Stimulated activated CD8-positive, alpha-beta memory T cell treated with anti-CD3 and anti-CD28 coated beads, Interleukin-12 subunit alpha, Interleukin-12 subunit beta, amount 100 ng/mL, for 4 hours (primary cell): Measurements from ENCODE around the gene C4orf54.

Experiments used
- DNase-seq: peaks from one replicate; pipeline ENCODE4 v3.0.0-alpha.2; 2020; ENCODE audit warnings: low read depth

The C4orf54 gene

GRCh38 chr4:99657798-99658197, at the start of gene C4orf54:
Gene C4orf54 (minus strand): TSS chr4:99657828. CDS start chr4:99654648, 3,180 bp downstream.
- DNase-seq = no peak

GRCh38 chr4:99705891-99706290, 48.3 kb upstream of the C4orf54 start:
- no peak for DNase-seq

- DNase-seq = no peak
Observed at GRCh38 chr4:99696801-99697200, 39.2 kb upstream of the C4orf54 start.

- DNase-seq = no peak
Observed at GRCh38 chr4:99693140-99693539, 35.5 kb upstream of the C4orf54 start.

GRCh38 chr4:99690990-99691389, 33.4 kb upstream of the C4orf54 start:
- DNase-seq = no peak

GRCh38 chr4:99690472-99690871, 32.8 kb upstream of the C4orf54 start:
- no peak for DNase-seq

- no peak for DNase-seq
Observed at GRCh38 chr4:99687120-99687519, 29.5 kb upstream of the C4orf54 start.

GRCh38 chr4:99685234-99685633, 27.6 kb upstream of the C4orf54 start:
- no peak for DNase-seq

- DNase-seq = no peak
Observed at GRCh38 chr4:99683895-99684294, 26.3 kb upstream of the C4orf54 start.

- DNase-seq = no peak
Observed at GRCh38 chr4:99679976-99680375, 22.3 kb upstream of the C4orf54 start.

- no peak for DNase-seq
Observed at GRCh38 chr4:99679204-99679603, 21.6 kb upstream of the C4orf54 start.

GRCh38 chr4:99677161-99677560, 19.5 kb upstream of the C4orf54 start:
- no peak for DNase-seq

GRCh38 chr4:99670409-99671073, 12.9 kb upstream of the C4orf54 start:
- no peak for DNase-seq

- no peak for DNase-seq
Observed at GRCh38 chr4:99669084-99669483, 11.5 kb upstream of the C4orf54 start.

GRCh38 chr4:99668472-99668871, 10.8 kb upstream of the C4orf54 start:
- no peak for DNase-seq

GRCh38 chr4:99665983-99666382, 8.4 kb upstream of the C4orf54 start:
- no peak for DNase-seq

GRCh38 chr4:99664716-99665115, 7.1 kb upstream of the C4orf54 start:
- DNase-seq = no peak

GRCh38 chr4:99661907-99662306, 4.3 kb upstream of the C4orf54 start:
- no peak for DNase-seq

- DNase-seq = no peak
Observed at GRCh38 chr4:99658666-99659065, 1.0 kb upstream of the C4orf54 start.

GRCh38 chr4:99655308-99656081, 2.1 kb downstream of the C4orf54 start:
- no peak for DNase-seq

GRCh38 chr4:99654361-99654761, 3.3 kb downstream of the C4orf54 start:
- DNase-seq = no peak

GRCh38 chr4:99653916-99654315, 3.7 kb downstream of the C4orf54 start:
- no peak for DNase-seq

GRCh38 chr4:99652596-99653436, 4.8 kb downstream of the C4orf54 start:
- no peak for DNase-seq
